Activated CD8-positive, alpha-beta memory T cell treated with anti-CD3 and anti-CD28 coated beads, Interleukin-2, amount 50 U/mL, for 24 hours (primary cell): ENCODE results near the gene DDB1.

Experiments used
- DNase-seq: peaks from one replicate; pipeline ENCODE4 v3.0.0-alpha.2; 2020; ENCODE audit errors: extremely low read depth

DDB1 gene

GRCh38 chr11:61332797-61333549 lies at the start of gene DDB1, which contains the start of gene TKFC:
Gene DDB1, minus strand, starts transcription at chr11:61333105. Its CDS starts 137 bp downstream, at chr11:61332968.
Gene TKFC, plus strand, starts transcription at chr11:61333228. Its CDS starts 1,501 bp downstream, at chr11:61334729.
- DNase-seq = peak; percentile 88

DNA sequence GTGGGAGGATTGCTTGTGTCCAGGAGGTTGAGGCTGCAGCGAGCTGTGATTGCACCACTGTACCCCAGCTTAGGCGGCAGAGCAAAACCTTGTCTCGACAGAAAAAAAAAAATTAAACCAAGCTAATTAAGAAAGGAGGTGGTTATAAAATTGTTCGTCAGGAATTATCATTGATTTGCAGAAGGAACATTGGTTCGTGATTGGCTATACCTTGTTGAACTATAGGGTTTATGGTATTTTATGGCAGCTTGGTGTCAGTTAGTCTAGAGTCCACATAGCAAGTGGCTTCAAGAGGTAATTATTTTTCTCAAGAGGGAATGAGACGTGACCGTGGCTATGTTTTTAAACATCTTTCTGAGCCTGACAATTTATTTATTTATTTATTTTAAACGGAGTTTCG lies 48.0 kb upstream of the DDB1 start:
- DNase-seq = no peak

GRCh38 chr11:61378713-61379313 lies 45.9 kb upstream of the DDB1 start:
- no peak for DNase-seq

- DNase-seq = no peak
Observed at GRCh38 chr11:61377461-61378160, 44.7 kb upstream of the DDB1 start.

GRCh38 chr11:61375761-61376108 lies 42.8 kb upstream of the DDB1 start:
- DNase-seq = no peak

DNA sequence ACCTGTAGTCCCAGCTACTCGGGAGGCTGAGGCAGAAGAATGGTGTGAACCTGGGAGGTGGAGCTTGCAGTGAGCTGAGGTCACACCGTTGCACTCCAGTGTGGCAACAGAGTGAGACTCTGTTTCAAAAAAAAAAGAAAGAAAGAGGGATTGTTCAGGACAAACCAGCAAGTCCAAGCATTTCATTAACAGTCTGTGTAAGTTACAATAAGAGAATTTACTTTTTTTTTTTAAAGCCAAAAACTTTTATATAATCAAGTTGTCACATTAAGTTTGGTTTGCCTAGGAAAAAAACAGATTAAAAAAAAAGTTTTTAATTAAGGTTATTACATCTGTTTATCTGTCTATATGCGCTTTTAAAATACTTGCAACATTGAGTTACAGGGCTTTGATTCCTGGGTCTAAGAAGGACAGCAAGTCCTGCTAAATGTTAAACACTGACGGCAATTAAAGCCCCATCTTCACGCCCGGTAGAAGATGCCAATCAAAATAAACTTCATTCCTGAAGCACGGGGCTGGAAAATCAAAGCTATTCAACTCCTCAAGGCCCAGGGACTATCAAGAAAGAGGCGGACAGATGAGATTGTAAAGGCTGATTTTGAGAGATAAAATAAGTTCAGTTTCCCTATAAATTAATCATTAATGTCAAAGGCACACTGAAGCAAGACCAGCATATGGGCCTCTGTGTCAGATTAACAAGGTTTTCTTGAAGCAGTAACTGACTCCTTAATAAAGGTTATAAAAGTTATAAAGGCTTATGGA lies 39.9 kb upstream of the DDB1 start:
- no peak for DNase-seq

DNA sequence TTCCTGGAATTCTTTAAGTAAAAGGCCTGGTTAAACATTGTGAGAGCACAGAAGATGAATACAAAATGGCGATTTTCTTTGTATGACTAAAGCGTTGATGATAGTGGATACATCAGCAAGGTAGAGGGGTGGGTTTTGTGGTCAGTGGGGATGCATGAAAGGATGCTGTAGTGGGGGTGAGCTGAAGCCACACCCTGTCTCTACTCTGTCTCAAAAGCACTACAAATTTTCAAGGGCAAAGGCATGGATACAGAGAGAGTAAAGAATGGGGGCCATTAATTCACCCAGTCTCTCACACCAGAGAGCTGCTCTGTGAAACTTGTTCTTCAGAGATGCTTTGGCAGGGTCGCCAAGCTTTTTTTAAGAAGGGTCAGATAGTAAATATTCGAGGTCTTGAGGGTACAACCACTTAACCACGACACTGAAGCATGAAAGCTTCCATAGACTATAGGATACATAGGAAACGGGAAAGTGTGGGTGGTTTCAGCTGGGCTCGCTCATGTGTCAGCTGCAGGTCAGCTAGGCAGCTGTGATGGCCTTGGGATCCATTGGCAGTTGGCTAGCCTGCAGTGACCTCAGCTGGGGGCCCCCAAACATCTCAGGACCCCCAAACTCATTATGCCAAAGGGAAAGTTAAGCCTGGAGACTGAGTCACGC lies 37.6 kb upstream of the DDB1 start:
- DNase-seq = no peak

DNA sequence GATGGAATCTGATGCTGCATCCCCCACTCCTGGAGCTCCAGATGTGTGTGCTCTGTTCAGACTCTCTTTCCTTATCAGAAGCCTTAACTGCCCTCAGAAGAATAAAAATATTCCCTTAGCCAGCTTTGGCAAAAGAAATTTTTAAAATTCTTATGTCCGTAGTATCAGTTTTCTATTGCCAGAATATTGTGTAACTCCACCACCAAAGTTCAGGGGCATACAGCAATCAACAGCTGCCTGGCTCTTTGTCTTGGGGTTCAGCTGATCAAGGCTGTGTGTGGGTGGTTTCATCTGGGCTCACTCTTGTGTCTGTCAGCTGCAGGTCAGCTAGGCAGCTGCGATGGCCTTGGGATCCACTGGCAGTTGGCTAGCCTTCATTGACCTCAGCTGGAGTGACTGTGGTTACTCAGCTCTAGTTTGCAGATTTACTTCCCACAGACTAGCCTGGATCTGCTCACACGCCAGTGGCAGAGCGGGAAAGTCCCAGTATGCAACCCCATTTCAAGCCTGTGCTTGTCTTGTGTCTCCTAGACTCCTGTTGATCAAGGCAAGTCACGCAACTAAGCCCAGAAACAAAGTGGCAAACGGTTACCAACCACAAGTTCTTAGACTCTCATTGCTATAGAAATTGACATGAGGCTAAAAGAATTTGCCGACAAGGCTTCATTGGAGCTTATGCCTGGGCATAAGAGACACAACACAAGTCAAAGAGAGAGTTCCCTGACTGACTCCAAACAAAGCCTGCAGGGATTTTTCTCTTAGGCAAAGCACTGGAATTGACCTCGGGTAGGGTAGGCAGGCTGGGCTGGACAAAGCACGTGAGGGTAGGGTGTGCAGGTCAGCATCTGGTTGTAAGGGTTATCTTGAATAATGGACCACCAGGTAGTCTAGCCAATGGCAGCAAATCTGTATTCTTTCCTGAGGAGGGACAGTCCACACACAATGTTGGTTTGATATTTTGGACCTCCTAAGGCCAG lies 36.8 kb upstream of the DDB1 start:
- DNase-seq = no peak

- no peak for DNase-seq
Observed at GRCh38 chr11:61368646-61369045, 35.7 kb upstream of the DDB1 start.

- no peak for DNase-seq
Observed at GRCh38 chr11:61367406-61367805, 34.5 kb upstream of the DDB1 start.

- no peak for DNase-seq
Observed at GRCh38 chr11:61364012-61364675, 31.2 kb upstream of the DDB1 start.

- no peak for DNase-seq
Observed at GRCh38 chr11:61362542-61362875, 29.6 kb upstream of the DDB1 start.

DNA sequence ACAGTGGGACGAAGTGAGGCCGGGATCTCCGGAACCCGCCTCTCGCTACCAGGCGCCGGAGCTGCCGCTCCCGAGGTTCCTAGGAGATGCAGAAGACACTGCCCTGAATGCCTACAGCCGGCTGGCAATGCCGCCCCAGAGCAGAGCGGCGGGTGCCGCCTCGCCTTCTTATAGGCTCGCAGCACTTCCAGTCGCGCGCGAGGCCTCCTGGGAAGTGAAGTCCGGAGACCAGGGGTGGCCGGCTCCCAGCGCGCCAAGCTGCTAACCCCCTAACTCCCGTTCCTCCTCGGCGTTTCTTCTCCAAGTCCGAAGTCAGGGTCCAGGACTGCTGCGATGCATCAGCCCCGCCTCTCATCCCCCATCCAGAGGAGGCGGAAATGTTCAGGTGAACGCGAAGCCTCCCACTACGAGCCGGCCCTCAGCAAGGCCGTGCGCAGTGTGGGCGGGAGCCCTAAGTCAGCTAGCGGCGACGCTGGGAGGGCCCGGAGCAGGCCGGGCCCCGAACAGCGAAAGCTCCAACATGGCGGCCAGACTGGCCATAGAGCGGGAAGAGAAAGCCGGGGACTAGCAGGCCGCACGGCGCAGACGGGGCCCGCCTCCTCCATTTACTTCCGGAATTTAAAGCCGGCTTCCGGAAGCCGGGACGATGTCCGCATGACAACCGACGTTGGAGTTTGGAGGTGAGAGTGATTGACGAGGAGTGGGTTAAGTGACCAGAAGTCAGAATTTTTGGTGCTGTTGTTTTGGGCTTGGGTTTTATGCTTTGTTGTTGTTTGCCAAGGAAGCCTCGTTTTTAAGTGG lies 29.0 kb upstream of the DDB1 start, which contains the start of the genes CYB561A3 and TMEM138:
TSS of gene CYB561A3 (minus strand) at position 142 of the 801 bp plus-strand sequence. CDS start 5,169 bp downstream, outside the sequence.
TSS of gene TMEM138 (plus strand) at position 634 of the 801 bp plus-strand sequence. CDS start 2,017 bp downstream, outside the sequence.
- peak; percentile 80 for DNase-seq

DNA sequence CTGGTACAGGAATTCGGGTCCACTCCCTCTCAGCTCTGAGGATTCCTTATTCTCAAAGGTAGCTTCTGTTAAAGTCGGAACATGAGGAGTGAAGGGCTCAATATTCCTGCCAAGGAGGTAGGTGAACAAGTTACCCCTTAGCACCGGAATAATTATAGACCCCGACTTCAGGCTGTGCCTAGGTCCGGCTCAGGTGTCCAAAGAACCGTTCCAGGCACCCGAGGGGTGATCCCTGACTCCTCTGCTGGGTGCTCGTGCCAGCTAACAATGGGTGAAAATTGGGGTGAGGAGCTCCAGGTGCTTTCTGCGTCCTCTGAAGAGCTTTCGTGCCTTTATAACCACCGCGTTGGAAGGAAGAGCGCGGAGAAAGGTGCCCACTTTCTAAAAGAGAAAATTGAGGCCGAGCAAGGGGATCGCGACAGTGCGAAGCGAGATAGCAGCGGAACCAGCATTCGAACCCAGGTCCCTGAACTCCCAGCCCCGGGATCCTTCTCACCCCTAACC lies 28.4 kb upstream of the DDB1 start:
- DNase-seq = no peak

GRCh38 chr11:61359516-61359915 lies 26.6 kb upstream of the DDB1 start:
- DNase-seq = no peak

- DNase-seq = no peak
Observed at GRCh38 chr11:61358566-61358965, 25.7 kb upstream of the DDB1 start.

GRCh38 chr11:61357894-61358239 lies 25.0 kb upstream of the DDB1 start:
- DNase-seq = no peak

DNA sequence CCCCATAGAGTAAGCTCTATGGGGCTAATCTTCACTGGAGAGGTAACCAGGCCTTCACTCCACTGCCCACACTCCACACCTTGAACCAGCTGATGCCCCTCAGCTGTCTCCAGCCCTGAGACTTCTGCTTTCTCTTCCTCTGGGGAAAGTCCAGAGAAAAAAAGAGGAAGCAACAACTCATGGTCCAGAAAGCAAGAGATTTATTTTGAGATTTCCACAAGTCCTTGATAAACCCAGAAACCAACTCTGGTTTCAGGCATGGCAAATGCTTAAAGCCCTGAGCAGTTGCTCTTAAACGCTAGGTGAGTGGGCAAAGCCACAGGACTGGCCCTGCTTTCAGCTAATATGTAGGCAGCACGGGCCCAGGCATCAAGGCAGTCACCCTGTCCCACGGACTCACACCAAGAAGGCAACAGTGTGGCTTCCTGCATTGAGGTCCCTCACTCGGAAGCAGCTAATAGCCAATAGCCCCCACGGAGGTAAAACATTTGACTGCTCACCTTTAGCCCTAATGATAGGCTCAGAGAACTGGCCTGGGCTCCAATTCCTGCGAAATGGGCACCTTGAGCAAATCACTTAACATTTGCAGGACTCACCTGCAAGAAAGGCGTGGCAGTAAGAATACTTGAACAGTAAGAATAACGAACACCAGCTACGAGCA lies 24.5 kb upstream of the DDB1 start:
- no peak for DNase-seq
